PC-9 (cell line): ENCODE results near the gene HPCA. TPM values are rescaled to one million over a fixed set of nuclear protein-coding genes. Genes with fewer than 3 reads are reported as not detected.

Experiments
- BruUV-seq: library from RNA; stranded (reverse); fragments of 400-500 nt; replicated peaks from 2 replicates; lab custom pipeline; 2021; lab: Mats Ljungman, UMichigan
- CTCF ChIA-PET: fragments of 300-600 bp; sonication (Branson Sonifier 250); formaldehyde crosslinking; loops from one replicate; lab custom pipeline; 2022; ENCODE audit warnings: antibody characterized with exemption; lab: Charles Lee
- POLR2A ChIA-PET: fragments of 300-600 bp; sonication (Branson Sonifier 250); formaldehyde crosslinking; loops from one replicate; lab custom pipeline; 2022; ENCODE audit warnings: antibody characterized with exemption; ENCODE audit not compliant: unreplicated experiment; lab: Charles Lee
- DNase-seq, 2 experiments: peaks; one replicate each; pipeline versions ENCODE4 v3.0.0 to v3.0.0-alpha.2; 2015 to 2022; ENCODE audit warnings: mixed read lengths in 1 of 2
- H2AFZ ChIP-seq: fragments of 200-600 bp; sonication (generic); 2 replicates; pipeline ENCODE4 v1.8.1; 2017; ENCODE audit warnings: antibody characterized with exemption
- H3F3A ChIP-seq: fragments of 200-600 bp; sonication (generic); 2 replicates; pipeline ENCODE4 v1.8.1; 2017; ENCODE audit warnings: antibody characterized with exemption, mild to moderate bottlenecking, low read depth; ENCODE audit not compliant: insufficient read depth
- H3K27ac ChIP-seq: fragments of 200-600 bp; sonication (generic); 2 replicates; pipeline ENCODE4 v1.6.1; 2016; ENCODE audit warnings: mixed run types
- H3K27me3 ChIP-seq: fragments of 200-600 bp; sonication (generic); 2 replicates; pipeline ENCODE4 v1.6.1; 2016; ENCODE audit warnings: low read depth, mixed run types; ENCODE audit not compliant: insufficient read depth
- H3K36me3 ChIP-seq: fragments of 200-600 bp; sonication (generic); 2 replicates; pipeline ENCODE4 v1.6.1; 2016; ENCODE audit warnings: low read depth, mixed run types
- H3K4me1 ChIP-seq: fragments of 200-600 bp; sonication (generic); replicated peaks from 2 replicates; pipeline ENCODE4 v1.6.1; 2016; ENCODE audit warnings: mixed run types; ENCODE audit not compliant: insufficient read depth
- H3K4me2 ChIP-seq: fragments of 200-600 bp; sonication (generic); 2 replicates; pipeline ENCODE4 v1.6.1; 2017; ENCODE audit warnings: mixed run types
- H3K4me3 ChIP-seq: fragments of 200-600 bp; sonication (generic); 2 replicates; pipeline ENCODE4 v1.6.1; 2016; ENCODE audit warnings: mixed run types
- H3K79me2 ChIP-seq: fragments of 200-600 bp; sonication (generic); 2 replicates; pipeline ENCODE4 v1.6.1; 2017; ENCODE audit warnings: low read depth, mixed run types
- H3K9me2 ChIP-seq: fragments of 200-600 bp; sonication (generic); 2 replicates; pipeline ENCODE4 v1.8.1; 2017; ENCODE audit warnings: mild to moderate bottlenecking; ENCODE audit not compliant: insufficient read depth
- H3K9me3 ChIP-seq: fragments of 200-600 bp; sonication (generic); 2 replicates; pipeline ENCODE4 v1.8.1; 2016; ENCODE audit warnings: low read depth; ENCODE audit not compliant: insufficient read depth
- H4K20me1 ChIP-seq: fragments of 200-600 bp; sonication (generic); 2 replicates; pipeline ENCODE4 v1.8.1; 2017; ENCODE audit not compliant: insufficient read depth
- CTCF ChIP-seq: fragments of 200-600 bp; sonication (generic); conservative IDR thresholded peaks from 2 replicates; pipeline ENCODE4 v1.6.1; 2017; ENCODE audit warnings: mixed run types, antibody characterized with exemption, mild to moderate bottlenecking, moderate library complexity
- EZH2 ChIP-seq: fragments of 200-600 bp; sonication (generic); IDR thresholded peaks from 2 replicates; pipeline ENCODE4 v1.8.0; 2017; ENCODE audit warnings: antibody characterized with exemption, low read depth
- intact Hi-C: fragments of 100-400 bp; cut with micrococcal nuclease; formaldehyde crosslinking; loops from one replicate; pipeline ENCODE4 v1.10.0; 2022; ENCODE audit not compliant: unreplicated experiment
- total RNA-seq: library from RNA; stranded (reverse); gene quantifications from 2 replicates; pipeline ENCODE4 v1.2.3, GENCODE V29; 2021

The HPCA gene
- total RNA-seq, 1 experiment from 2014 or later, result not detected

GRCh38 chr1:32873484-32873883 is 12.8 kb upstream of the HPCA start:
- no TSS peak for BruUV-seq
- Histone ChIP-seq H3K27me3 (peaks cover 19% of the 10 kb centered on the region), H3K9me3 (no peaks in the 10 kb centered on the region), H4K20me1 (no peaks in the 10 kb centered on the region), H3K9me2 (no peaks in the 10 kb centered on the region), H3K4me1 (no peaks in the 10 kb centered on the region), H3K79me2 (no peaks in the 10 kb centered on the region), H3F3A (peaks cover 21% of the 10 kb centered on the region; the same call in 1 of the 2 replicates), H3K4me2 (no peak overlapping the region), H3K27ac (no peak overlapping the region), H3K4me3 (no peak overlapping the region), H2AFZ (no peak overlapping the region), H3K36me3 (no peaks in the 10 kb centered on the region)
- ChIA-PET POLR2A (no interaction called here), CTCF (interaction anchor here (0.6 kb wide), 1 partner anchor 56 kb away, joined by 3 read pairs; no protein-coding TSS in a partner anchor)
- TF ChIP-seq CTCF (no peak), EZH2 (no peak)
- intact Hi-C loops, result loop anchor here (2.0 to 10.0 kb wide), 3 partner anchors 353 to 601 kb away; partner anchors contain the start of gene ZSCAN20
- no peak for DNase-seq

- Histone ChIP-seq H3K4me2 (no peak overlapping the region), H3K27me3 (peaks cover 17% of the 10 kb centered on the region), H3K79me2 (no peaks in the 10 kb centered on the region), H3K4me1 (no peaks in the 10 kb centered on the region), H3K36me3 (no peaks in the 10 kb centered on the region), H4K20me1 (no peaks in the 10 kb centered on the region), H2AFZ (no peak overlapping the region), H3K9me2 (no peaks in the 10 kb centered on the region), H3K27ac (no peak overlapping the region), H3K9me3 (no peaks in the 10 kb centered on the region), H3F3A (peaks cover 21% of the 10 kb centered on the region; the same call in 1 of the 2 replicates), H3K4me3 (no peak overlapping the region)
- no TSS peak for BruUV-seq
- TF ChIP-seq CTCF (no peak), EZH2 (no peak)
- DNase-seq, result no peak
- intact Hi-C loops, result loop anchor here (10.0 kb wide), 2 partner anchors 430 to 600 kb away; partner anchors contain the start of gene ZSCAN20
- POLR2A ChIA-PET, result no interaction called here
- CTCF ChIA-PET, result interaction anchor here (0.8 kb wide), 1 partner anchor 211 kb away, joined by 8 read pairs; no protein-coding TSS in a partner anchor
Observed at GRCh38 chr1:32874860-32875752, 11.2 kb upstream of the HPCA start.

- no peaks in the 10 kb centered on the region for H3K36me3 ChIP-seq
- H3K9me2 ChIP-seq, result no peaks in the 10 kb centered on the region
- H3K27me3 ChIP-seq, result peaks cover 6% of the 10 kb centered on the region; the same call in 1 of the 2 replicates
- no peaks in the 10 kb centered on the region for H3K79me2 ChIP-seq
- peak; percentile 91 for TF ChIP-seq CTCF
- TF ChIP-seq EZH2, result no peak
- H3K9me3 ChIP-seq, result no peaks in the 10 kb centered on the region
- peaks cover 15% of the 10 kb centered on the region; the same call in 1 of the 2 replicates for H3F3A ChIP-seq
- DNase-seq, result peak in 1 of 2 experiments; percentile 61
- POLR2A ChIA-PET, result no interaction called here
- H3K4me2 ChIP-seq, result no peak overlapping the region
- CTCF ChIA-PET, result interaction anchor here (0.5 to 0.8 kb wide), 6 partner anchors 71 to 463 kb away, joined by 3 to 8 read pairs (median 3); no protein-coding TSS in a partner anchor
- H3K27ac ChIP-seq, result no peak overlapping the region
- H2AFZ ChIP-seq, result no peak overlapping the region
- no TSS peak for BruUV-seq
- intact Hi-C loops, result loop anchor here (1.0 to 10.0 kb wide), 3 partner anchors 210 to 598 kb away; partner anchors contain the start of gene ZSCAN20
- no peaks in the 10 kb centered on the region for H3K4me1 ChIP-seq
- no peak overlapping the region for H3K4me3 ChIP-seq
- H4K20me1 ChIP-seq, result no peaks in the 10 kb centered on the region
Observed at GRCh38 chr1:32876341-32877210, 9.7 kb upstream of the HPCA start.
